PC-3 (cell line): ENCODE data around the gene RND3.

Experiments used
- CTCF ChIP-seq: fragments of 300-600 bp; sonication (generic); conservative IDR thresholded peaks from 2 replicates; pipeline ENCODE4 v1.5.1; 2017; ENCODE audit warnings: antibody characterized with exemption, low read depth, mild to moderate bottlenecking, low read length
- EZH2 ChIP-seq: fragments of 300-600 bp; sonication (generic); IDR thresholded peaks from one replicate; pipeline ENCODE4 v1.6.1; 2017; ENCODE audit warnings: antibody characterized with exemption, mild to moderate bottlenecking, low read length; ENCODE audit not compliant: unreplicated experiment
- EZH2phosphoT487 ChIP-seq: fragments of 300-600 bp; sonication (generic); IDR thresholded peaks from 2 replicates; pipeline ENCODE4 v1.6.1; 2018; ENCODE audit warnings: mild to moderate bottlenecking, antibody characterized with exemption, low read length, borderline replicate concordance

- TF ChIP-seq CTCF = no peak
- TF ChIP-seq EZH2phosphoT487 = no peak
- no peak for TF ChIP-seq EZH2
Measured at GRCh38 chr2:150426724-150427123, 60.7 kb downstream of the RND3 start.
